NCI-H1417 treated with DMSO at 0.1 percent for 48 hours (cell line): Measurements from ENCODE around the gene VGLL4.

Experiments
- DNase-seq: peaks from one replicate; lab custom pipeline; 2025; lab: John Stamatoyannopoulos, UW

Gene VGLL4

DNA sequence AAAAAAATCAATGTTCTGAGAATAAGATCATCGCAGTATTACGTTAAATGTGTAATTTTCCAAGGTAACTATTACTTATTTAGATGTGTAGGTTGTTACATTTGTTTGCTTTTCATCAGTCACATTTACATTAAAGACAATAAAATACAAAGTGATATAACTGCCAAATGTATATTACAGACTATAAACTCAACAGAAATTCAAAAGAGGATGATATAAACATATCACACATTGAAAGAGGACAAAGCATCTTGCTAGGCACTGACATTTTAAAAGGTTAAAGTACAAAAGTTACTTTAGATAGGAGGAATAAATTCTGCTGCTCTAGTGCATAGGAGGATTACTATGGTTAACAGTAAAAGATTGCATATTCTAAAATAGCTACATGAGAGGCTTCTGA, 16.1 kb downstream of the VGLL4 start:
- DNase-seq, result no peak

DNA sequence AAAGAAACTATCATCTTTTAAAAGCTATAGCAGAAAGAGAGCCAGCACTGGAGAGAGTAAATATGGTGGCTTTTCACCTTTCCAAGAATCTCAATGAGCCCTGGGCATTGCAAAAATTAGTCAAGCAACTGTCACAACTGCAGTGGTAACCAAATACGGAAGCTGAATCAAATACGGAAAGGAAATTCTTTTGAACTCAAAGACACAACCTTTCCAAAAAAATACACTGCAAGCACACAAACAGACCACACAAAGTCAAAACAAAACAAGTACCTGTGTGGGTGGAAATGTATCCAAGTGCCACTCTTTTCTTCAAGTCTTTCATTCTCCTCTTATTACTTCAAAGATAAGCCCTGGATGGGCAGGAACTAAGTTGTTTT, 17.6 kb downstream of the VGLL4 start:
- no peak for DNase-seq

DNA sequence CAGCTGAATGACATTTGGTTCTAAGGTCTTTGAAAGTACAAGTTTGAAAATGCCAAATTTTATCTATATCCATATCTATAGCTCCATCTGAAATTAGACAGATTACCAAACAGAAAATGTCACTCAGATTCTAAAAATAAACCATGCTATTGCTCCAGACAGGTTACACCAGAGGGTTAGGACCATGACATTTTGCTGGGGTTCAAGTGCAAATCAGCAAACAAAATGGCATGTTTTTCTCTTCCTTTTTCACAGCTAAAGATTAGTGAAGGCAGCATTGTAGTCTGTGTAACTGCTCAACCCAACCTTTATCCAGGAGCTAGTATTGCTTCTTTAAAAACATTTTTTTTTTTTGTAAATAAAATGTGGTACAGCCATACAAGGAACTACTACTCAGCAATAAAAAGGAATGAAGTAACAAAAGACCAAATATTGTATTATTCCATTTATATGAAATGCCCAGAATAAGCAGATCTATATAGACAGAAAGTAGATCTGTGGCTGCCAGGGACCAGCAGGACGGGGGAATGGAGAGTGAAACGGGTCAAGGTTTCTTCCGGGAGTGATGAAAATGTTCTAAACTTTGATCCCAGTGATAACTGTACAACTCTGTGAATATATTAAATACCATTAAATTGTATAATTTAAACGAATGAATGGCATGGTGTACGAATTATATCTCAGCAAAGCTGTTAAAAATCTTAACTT, 18.2 kb downstream of the VGLL4 start:
- no peak for DNase-seq

DNA sequence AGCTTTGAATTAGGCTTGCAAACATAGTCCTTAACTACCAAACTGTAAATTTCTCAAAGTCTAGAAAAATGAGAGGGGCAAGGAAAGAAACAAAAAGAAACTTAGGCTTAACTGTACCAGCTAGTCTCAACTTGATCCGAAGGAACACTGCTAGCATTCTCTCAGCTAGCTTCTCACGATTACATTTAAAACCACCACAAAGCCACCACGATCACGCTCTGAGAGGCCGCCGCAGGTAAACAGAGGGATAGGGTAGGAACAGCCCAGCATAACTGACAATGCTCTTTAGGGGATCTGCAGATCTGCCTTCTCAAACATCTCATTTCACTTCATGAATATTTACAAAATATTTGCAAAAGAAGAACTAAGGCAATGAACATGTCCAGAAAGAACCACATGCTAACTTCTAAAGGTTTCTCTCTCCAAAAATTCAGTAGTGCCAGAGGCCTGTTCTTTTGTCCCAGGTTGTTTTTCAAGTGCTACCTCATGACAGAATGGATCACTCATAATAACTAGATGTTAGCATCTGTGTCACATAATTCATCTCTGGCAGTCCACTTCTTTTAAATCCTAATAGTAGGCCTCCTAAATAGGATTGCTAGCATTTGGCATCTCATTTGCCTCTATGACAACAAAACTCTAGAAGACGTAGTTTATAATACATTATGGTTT, 18.9 kb downstream of the VGLL4 start:
- no peak for DNase-seq

DNA sequence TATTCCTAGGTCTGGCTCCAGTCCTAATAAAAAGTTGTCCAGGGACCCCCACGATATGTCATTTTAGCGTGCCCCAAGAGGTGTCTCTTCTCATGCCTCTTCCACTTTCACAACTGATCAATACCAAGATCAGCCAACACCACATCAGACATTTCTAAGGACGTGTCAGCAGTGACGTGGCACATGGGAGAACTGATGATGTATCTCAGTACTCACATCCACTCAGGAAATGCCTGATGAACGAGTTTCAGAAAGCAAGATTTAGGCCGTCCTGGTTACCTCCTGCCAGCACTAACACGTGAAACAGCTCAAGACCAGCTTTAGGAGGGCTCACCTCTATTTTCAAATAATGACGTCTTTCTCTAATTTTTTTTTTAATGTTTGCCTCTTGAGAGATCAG, 19.6 kb downstream of the VGLL4 start:
- no peak for DNase-seq

DNA sequence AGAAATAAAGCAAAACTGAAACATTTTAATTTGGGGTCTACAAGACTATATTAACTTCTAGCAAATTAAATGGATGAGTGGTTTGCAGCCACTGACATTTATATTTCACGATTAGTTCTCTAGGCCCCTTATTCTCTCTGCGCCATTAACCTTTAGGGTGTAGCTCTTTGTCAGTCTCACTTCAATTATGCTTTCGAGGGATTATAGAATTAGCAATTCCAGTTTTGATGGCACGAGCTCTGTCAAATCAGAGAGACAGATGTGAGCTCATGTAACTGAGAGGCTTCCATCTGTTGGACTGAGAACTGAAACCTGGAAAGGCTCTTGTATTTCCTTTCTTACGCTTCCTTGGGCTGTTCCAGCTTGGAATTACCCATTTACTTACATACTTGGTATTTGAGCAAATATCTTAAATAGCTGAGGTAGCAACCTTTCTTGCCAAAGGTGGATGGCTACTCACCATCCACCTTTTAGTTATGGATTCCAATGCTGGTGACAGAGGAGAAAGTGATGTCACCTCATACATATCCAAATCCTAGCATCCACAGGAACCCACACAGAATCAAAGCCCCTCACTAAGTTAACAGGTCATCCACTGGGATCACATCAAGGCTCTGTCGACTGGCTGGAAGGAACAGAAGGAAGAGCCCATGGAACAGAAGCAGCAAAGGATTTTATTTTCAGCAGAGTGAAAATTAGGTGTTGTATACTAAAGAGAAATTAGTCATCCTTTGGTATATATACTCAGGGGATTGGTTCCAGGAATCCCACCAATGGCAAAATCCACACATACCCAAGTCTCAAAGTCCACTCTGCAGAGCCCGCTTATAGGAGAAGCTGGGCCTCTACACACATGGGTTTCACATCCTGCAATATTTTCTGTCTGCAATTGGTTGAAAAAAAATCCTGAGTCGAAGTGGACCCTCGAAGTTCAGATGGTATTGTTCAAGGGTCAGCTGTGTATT, 20.8 kb downstream of the VGLL4 start:
- no peak for DNase-seq

DNA sequence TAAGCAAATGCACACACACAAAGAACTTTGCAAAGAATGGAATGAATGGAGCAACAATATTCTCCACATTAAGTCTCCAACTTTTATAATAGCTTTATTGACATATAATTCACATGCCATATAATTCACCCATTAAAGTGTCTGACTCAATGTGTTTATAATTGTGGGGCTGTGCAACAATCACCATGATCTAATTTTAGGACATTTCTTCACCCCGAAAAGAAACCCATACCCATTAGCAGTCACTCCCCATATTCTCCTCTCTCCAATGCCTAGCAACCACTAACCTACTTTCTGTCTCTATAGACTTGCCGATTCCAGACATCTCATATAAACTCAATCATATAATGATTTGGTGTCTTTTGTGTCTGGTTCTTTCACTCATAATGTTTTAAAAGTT, 22.6 kb downstream of the VGLL4 start:
- no peak for DNase-seq

DNA sequence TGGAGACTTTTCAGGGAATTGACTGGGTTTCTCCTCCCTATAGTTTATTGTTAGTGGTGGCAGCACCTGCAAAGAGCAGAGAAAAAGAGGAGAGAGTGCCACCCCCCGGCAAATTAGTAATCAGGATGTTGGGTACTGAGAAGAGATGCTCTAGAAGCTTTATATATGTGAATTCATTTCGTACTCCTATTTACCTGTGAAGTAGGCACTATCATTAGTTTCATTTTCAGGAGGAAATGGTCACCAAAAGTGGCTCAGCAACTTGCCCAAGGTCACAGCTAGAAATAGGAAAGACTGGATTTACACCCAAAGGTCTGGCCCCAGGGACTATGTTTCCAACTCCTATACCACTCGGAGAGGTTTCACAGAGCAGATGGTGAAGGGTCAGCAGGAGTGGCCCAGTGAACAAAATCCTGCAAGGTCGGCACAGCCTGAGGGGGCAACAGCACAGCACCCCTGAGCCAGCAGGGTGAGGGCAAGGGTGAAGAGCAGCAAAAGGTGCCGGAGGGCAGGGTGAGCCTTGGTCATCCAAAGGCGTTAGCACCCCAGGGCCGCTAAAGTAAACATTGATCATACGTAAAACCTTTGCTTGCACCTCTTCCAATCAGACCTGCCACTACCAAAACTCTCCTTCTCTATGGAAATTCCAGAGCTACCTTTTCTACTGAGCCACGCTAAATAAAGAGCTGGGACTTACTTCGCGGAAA, 23.6 kb downstream of the VGLL4 start:
- DNase-seq, result no peak

DNA sequence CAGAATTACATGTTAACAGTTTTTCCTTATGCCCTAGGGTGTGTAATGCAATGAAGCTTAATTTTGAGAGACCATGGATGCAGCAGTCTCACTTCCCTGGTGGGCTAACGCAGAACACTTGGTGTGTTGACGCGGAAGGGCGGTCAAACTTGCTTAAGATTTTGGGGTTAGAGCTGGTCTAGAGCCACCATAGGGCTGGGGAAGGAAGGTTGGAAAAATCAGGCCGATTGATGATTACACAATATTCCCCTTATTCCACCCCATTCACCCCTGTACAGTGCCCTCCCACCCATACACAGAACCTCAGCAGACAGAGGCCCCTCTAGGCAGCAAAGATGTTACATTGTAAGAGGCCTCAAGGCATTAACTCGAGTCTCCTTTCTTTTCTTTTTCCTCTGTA, 24.3 kb downstream of the VGLL4 start:
- no peak for DNase-seq

DNA sequence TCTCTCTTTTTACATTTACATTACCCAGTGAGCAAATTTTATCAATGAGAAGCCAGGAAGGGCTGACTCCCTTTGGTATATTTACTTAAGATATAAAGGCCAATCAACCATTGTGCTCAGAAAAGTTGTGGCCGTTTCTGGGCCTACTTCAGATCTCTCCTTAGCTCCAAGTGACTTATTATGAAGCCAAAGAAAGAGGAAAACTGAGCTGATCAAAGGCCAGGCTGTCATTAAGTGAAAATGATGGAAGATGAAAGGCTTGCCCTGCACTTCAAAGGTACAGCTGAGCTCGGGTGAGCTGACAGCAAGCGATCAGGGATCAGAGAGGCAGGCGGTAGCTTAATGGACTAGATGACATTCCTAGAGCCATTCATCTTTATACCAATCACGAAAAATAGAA, 24.8 kb downstream of the VGLL4 start:
- DNase-seq, result no peak

DNA sequence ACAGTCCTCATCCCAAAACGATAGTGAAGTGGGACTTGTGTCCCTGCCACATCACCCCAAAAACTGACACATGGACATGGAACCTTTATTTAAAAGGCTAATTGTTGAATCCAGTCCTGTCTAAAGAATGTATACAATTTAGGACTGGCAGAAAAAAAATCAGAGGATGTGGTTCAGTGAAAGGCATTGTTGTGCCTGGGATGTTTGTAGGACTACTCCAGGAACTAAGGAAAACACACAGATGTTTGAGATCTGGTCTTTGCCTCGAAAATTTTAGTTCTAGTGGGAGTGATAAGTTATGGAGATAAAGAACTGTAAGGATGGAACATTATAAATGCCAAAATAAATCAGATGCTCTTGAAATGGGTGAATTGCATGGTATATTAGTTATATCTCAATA, 27.2 kb downstream of the VGLL4 start:
- no peak for DNase-seq

DNA sequence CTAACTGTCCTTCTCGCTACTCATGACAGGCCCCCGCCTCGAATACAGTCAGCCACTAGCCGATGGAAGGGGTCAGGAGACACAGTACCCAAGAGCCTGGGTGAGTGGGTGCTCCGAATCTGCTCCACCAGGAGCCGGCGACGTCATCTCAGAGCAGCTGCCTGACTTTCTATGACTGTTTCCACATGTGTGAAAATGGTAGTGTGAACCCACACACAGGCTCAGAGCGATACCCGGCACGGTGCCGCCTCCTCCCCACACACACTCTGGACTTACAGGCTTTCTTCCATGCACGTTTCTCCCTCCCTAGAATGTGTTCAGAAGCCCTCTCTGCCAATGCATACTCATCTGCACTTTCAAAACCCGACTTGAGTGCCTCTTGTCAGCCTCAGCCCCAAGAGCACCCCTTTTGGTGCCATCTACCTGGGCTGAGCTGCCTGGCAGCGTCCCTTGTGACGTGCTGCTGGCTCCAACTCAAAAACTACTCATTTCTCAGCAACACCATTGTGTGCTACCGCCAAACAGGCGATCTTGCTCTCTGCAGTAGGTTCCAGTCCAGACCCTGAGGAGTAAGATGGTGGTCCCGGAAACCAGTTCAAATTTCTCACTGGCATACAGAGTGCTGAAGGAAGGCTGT, 29.7 kb downstream of the VGLL4 start:
- no peak for DNase-seq

DNA sequence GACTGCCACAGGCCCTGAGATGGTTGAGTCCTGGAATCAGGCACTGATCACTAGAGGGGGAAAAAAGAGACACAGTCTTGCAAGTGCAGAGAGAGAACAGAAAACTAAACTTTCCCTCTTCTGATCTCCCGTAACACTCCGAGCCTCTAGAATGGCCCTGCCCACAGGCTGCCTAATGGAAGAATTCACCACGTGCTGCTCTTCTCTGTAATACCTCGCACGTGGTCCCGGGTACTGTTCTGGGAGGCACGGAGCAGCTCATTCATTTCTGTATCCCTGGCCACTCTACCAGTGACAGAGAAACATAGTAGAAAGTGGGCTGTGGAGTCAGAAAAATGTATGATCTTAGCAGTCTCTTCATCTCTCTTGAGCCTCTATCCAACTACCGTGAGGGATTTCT, 30.4 kb downstream of the VGLL4 start:
- DNase-seq, result no peak

DNA sequence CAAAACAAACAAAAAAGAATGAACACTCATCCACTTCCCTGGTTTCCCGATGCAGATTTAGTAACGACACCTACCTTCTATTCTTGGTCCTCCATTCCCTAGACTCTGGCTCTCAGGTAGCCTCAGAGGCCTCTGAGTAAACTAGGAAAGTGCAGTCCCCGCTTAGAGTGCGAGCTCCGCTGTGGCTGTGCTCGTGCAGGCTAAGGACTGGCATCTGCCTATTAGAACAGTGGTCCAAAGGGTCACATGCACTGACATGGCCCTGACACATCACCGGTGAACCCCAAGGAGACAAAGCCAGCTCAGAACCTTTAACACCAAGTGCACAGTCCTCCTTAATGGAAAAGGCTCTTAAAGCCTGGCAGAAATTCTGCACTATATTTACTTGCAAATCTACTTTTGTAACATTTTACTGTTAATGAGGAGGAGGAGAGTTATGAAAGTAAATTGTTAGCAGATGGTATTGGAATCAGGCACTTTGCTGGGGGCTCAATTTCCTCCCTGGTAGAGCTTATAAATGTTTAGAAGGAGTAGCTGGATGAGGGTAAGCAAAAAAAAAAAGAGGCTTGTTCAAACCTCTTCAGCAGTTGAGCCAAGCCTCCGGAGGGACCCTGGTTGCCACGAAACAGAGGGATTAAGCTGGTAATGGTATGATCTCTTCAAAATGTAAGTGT, 31.1 kb downstream of the VGLL4 start:
- no peak for DNase-seq

DNA sequence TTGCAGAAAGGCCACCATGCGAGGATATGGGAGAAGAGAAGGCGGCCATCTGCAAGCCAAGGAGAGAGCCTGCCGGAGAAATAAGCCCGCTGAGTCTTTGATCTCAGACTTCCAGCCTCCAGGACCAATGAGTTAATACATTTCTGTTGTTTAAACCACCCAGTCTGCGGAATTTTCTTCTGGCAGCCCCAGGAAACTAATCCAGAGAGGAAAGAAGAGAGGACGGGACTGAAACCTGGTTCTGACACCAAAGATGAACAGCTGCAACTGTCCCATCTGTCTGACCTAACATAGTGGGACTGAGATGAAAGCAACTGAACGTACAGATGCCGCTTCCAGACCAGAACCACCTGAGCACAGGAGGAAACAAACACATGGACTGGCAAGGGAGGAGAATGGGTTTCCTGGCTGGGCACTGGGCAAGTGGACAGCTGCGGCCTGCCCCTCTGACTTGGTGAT, 32.3 kb downstream of the VGLL4 start:
- no peak for DNase-seq

DNA sequence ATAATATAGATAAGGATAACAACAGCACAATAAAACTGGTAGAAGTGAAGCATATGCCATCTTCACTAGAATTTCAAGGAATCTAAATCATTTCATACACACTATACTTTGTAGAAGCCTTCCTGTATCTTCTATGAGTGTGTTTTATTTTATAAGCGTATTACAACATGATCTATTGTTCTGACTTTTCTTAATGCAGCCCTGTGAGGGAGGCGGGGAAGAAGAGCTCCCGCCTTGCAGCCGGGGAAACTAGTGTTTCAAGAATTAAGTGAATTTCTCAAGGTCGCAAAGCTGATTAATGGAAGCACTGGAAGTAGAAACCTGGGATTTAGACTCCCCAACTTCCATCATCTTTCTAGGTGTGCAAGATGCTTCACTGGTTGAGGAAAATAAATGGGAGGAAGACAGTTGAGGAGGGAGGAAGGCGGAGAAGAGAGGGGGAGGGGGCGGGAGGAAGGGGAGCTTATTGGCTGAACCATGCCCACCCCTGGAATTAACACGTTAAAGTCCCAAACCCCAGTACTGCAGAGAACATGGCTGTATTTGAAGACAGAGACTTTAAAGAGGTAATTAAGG, 32.9 kb downstream of the VGLL4 start:
- no peak for DNase-seq

DNA sequence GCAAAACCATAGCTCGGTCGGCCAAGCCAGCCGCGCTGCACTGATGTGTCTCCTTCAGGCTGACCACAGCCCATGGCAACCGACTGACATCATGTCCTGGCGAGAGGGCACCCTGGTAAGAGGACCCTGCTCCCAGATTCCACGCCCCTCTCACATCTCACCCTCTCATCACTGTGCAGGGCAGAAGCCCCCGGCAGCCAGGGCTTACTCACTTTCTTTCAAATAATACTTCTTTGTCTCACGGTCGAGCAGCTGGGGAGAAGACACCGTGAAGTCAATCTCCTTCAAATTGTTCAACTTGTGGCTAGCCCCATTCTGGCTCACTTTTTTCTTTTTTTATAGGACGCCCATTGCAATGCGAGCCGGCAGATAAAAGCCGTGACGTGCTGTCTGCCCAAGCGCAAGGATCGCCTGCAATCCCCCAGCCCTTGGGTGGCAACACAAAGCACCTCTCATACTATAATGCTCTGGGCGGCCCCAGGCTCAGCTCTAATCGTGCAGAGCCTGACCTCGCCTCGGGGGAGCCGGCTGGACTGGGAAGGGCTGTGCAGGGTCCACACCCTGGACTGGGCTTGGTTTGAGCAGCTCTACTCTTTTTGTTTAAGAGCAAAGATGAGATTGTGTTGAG, 33.6 kb downstream of the VGLL4 start:
- DNase-seq, result no peak

DNA sequence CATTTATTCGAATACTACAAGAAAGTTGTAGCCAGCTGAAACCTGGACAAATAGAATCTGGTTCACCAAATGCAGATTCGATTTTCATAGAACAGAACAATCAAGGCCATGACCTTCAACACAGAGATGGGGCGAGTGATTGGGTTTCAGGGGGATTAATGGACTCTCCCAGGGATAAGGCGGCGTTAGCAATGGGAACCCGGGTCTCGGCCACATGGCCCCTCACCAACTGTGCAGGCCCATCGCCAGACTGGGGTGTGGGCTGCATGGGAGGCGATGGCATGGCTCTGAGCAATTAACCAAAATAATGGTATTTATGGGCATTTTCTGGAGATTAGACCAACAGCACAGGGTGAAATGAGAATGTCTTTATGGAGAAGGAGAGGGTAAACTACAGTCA, 34.2 kb downstream of the VGLL4 start:
- no peak for DNase-seq

DNA sequence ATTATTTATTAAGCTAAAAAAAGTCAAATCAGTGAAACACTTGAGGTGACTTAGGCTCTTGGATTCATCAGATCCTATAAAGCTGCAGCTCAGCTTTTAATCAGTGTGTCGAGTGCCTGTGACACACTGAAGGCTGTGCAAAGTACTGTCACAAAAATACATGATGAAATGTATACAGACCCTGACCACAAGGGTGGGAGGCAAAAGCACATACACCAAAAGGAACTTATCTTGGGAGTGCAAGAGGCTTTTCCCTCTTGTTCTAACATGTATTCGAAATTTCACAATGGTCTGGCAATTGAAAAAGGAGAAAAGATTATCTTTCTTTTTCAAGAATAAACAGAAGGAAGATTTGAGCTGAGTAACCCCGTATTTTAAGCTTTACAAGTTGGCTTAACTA, 35.9 kb downstream of the VGLL4 start:
- DNase-seq, result no peak

DNA sequence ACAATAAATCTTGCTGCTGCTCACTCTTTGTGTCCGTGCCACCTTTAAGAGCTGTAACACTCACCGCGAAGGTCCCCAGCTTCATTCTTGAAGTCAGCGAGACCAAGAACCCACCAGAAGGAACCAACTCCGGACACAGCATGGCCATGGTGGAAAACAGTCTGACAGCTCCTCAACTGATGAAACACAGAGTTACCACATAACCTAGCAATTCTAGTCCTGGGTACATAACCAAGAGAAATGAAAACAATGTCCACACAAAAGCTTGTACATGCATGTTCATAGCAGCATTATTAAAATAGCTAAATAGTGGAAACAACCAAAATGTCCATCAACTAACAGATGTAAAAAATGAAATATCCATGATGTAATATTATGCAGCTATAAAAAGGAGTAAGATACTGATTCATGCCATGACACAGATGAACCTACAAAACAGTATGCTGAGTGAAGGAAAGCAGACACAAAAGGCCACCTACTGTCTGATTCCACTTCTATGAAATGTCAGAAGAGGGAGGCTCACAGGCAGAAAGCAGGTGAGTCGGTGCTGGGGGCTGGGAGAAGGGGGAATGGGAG, 36.8 kb downstream of the VGLL4 start:
- no peak for DNase-seq
